MM.1S (cell line): Measurements from ENCODE around the gene GRIK4.

ENCODE experiments used
- DNase-seq: peaks from one replicate; pipeline ENCODE4 v3.0.0-alpha.2; 2015
- H2AFZ ChIP-seq: fragments of 300-600 bp; sonication (generic); 2 replicates; pipeline ENCODE4 v1.6.0; 2016; ENCODE audit warnings: antibody characterized with exemption, low read length
- H3F3A ChIP-seq: fragments of 300-600 bp; sonication (generic); 2 replicates; pipeline ENCODE4 v1.6.1; 2016; ENCODE audit warnings: mild to moderate bottlenecking, antibody characterized with exemption, low read length, moderate library complexity, mixed read lengths; ENCODE audit not compliant: insufficient read depth
- H3K27ac ChIP-seq: fragments of 300-600 bp; sonication (generic); 2 replicates; pipeline ENCODE4 v1.5.1; 2016; ENCODE audit warnings: mild to moderate bottlenecking, low read length
- H3K27me3 ChIP-seq: fragments of 300-600 bp; sonication (generic); replicated peaks from 2 replicates; pipeline ENCODE4 v1.6.0; 2016; ENCODE audit warnings: low read length; ENCODE audit not compliant: insufficient read depth
- H3K36me3 ChIP-seq: fragments of 300-600 bp; sonication (generic); replicated peaks from 2 replicates; pipeline ENCODE4 v1.6.1; 2016; ENCODE audit warnings: mild to moderate bottlenecking, low read length, mixed read lengths; ENCODE audit not compliant: insufficient read depth
- H3K4me1 ChIP-seq: fragments of 300-600 bp; sonication (generic); 2 replicates; pipeline ENCODE4 v1.6.1; 2016; ENCODE audit warnings: low read length, mixed read lengths
- H3K4me2 ChIP-seq: fragments of 300-600 bp; sonication (generic); 2 replicates; pipeline ENCODE4 v1.6.0; 2016; ENCODE audit warnings: low read depth, low read length
- H3K4me3 ChIP-seq: fragments of 300-600 bp; sonication (generic); 2 replicates; pipeline ENCODE4 v1.5.1; 2016; ENCODE audit warnings: low read length, mixed read lengths
- H3K79me2 ChIP-seq: fragments of 300-600 bp; sonication (generic); 2 replicates; pipeline ENCODE4 v1.6.1; 2016; ENCODE audit warnings: mixed run types, low read length, mixed read lengths
- H3K9ac ChIP-seq: fragments of 300-600 bp; sonication (generic); 2 replicates; pipeline ENCODE4 v1.6.1; 2016; ENCODE audit warnings: low read length, mixed read lengths
- H3K9me2 ChIP-seq: fragments of 300-600 bp; sonication (generic); replicated peaks from 2 replicates; pipeline ENCODE4 v1.6.1; 2016; ENCODE audit warnings: mild to moderate bottlenecking, low read length, mixed read lengths; ENCODE audit not compliant: insufficient read depth
- H3K9me3 ChIP-seq: fragments of 300-600 bp; sonication (generic); replicated peaks from 2 replicates; pipeline ENCODE4 v1.6.1; 2016; ENCODE audit warnings: mild to moderate bottlenecking, low read length, mixed read lengths; ENCODE audit not compliant: insufficient read depth
- H4K20me1 ChIP-seq: fragments of 300-600 bp; sonication (generic); 2 replicates; pipeline ENCODE4 v1.6.1; 2016; ENCODE audit warnings: mild to moderate bottlenecking, low read length, moderate library complexity, mixed read lengths; ENCODE audit not compliant: insufficient read depth
- EZH2 ChIP-seq: fragments of 300-600 bp; sonication (generic); optimal IDR thresholded peaks from 2 replicates; pipeline ENCODE3; 2017; ENCODE audit warnings: low read depth, mild to moderate bottlenecking, antibody characterized with exemption, low read length, mixed read lengths
- EZH2phosphoT487 ChIP-seq: fragments of 300-600 bp; sonication (generic); IDR thresholded peaks from 2 replicates; pipeline ENCODE4 v1.6.1; 2018; ENCODE audit warnings: antibody characterized with exemption, low read length
- TF ChIP-seq, protein P1 (sequence below): fragments of 300-600 bp; sonication (generic); IDR thresholded peaks from 2 replicates; pipeline ENCODE4 v1.5.1; 2016; ENCODE audit warnings: antibody characterized with exemption, low read length, mixed read lengths

GRIK4 gene

GRCh38 chr11:120749395-120749794 lies 237.8 kb downstream of the GRIK4 start:
- no peaks in the 10 kb centered on the region for H3K9me3 ChIP-seq
- no peaks in the 10 kb centered on the region for H3F3A ChIP-seq
- no peaks in the 10 kb centered on the region for H3K36me3 ChIP-seq
- no peak for DNase-seq
- H3K27ac ChIP-seq, result no peak overlapping the region
- H3K4me3 ChIP-seq, result no peak overlapping the region
- no peaks in the 10 kb centered on the region for H4K20me1 ChIP-seq
- no peaks in the 10 kb centered on the region for H3K4me1 ChIP-seq
- H3K79me2 ChIP-seq, result no peaks in the 10 kb centered on the region
- TF ChIP-seq EZH2, result no peak
- TF ChIP-seq, protein P1, sequence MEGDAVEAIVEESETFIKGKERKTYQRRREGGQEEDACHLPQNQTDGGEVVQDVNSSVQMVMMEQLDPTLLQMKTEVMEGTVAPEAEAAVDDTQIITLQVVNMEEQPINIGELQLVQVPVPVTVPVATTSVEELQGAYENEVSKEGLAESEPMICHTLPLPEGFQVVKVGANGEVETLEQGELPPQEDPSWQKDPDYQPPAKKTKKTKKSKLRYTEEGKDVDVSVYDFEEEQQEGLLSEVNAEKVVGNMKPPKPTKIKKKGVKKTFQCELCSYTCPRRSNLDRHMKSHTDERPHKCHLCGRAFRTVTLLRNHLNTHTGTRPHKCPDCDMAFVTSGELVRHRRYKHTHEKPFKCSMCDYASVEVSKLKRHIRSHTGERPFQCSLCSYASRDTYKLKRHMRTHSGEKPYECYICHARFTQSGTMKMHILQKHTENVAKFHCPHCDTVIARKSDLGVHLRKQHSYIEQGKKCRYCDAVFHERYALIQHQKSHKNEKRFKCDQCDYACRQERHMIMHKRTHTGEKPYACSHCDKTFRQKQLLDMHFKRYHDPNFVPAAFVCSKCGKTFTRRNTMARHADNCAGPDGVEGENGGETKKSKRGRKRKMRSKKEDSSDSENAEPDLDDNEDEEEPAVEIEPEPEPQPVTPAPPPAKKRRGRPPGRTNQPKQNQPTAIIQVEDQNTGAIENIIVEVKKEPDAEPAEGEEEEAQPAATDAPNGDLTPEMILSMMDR, result no peak
- TF ChIP-seq EZH2phosphoT487, result no peak
- H3K4me2 ChIP-seq, result no peak overlapping the region
- no peak overlapping the region for H3K9ac ChIP-seq
- H3K9me2 ChIP-seq, result no peaks in the 10 kb centered on the region
- no peaks in the 10 kb centered on the region for H3K27me3 ChIP-seq
- no peak overlapping the region for H2AFZ ChIP-seq

DNA sequence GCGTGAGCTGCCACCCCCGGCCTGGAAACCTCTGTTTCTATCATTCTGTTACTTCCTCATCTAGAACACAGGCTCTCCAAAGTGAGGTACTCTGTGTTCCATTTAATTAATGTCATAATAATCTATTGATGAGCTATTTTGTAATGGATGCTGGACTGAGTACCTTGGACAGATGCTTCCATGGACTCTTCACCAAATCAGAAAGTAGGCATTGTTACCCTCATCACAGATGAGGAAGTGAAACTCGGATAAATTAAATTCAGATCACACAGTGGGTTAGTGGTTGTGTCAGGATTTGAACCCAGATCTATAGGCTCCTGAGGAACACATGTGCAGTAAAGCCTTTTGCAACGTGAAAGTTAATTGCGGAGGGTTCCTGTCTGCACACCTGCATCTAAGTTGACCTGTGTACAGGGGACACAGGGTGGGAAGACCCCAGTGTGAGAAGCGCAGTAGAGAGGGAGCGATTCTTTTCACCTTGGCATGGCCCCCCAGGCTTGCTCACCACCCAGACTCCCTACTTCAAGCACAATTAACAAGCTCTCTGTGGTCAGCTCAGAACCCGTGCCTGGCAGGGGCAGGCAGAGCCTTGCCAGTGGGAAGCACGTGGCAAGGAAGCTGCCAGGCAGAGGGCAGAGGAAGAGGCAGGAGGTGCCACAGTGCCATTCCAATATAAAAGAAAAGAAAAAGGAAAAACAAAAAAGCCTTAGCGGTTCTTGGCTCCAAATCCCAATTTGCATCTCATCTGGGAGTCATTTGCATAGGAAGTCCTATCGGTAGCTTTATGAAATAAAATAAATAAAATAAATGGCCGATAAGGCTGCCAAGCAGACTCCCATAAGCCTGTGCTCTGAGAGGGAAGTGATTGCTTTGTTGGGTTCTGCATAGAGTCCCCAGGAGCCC lies 239.3 kb downstream of the GRIK4 start:
- Histone ChIP-seq H3K36me3 (no peaks in the 10 kb centered on the region), H3K27ac (no peak overlapping the region), H3K4me2 (no peak overlapping the region), H2AFZ (no peak overlapping the region), H3K9me3 (no peaks in the 10 kb centered on the region), H3K4me3 (no peak overlapping the region), H3K79me2 (no peaks in the 10 kb centered on the region), H3K4me1 (no peaks in the 10 kb centered on the region), H3K9me2 (no peaks in the 10 kb centered on the region), H3F3A (no peaks in the 10 kb centered on the region), H4K20me1 (no peaks in the 10 kb centered on the region), H3K9ac (no peak overlapping the region), H3K27me3 (no peaks in the 10 kb centered on the region)
- TF ChIP-seq, protein P1, result no peak
- TF ChIP-seq EZH2 (no peak), EZH2phosphoT487 (no peak)
- no peak for DNase-seq

GRCh38 chr11:120751550-120751949 lies 240.0 kb downstream of the GRIK4 start:
- Histone ChIP-seq H2AFZ (no peak overlapping the region), H3K4me3 (no peak overlapping the region), H3K79me2 (no peaks in the 10 kb centered on the region), H3K9ac (no peak overlapping the region), H3K9me3 (no peaks in the 10 kb centered on the region), H3K27ac (no peak overlapping the region), H3K36me3 (no peaks in the 10 kb centered on the region), H3F3A (no peaks in the 10 kb centered on the region), H3K9me2 (no peaks in the 10 kb centered on the region), H3K4me1 (no peaks in the 10 kb centered on the region), H3K27me3 (no peaks in the 10 kb centered on the region), H3K4me2 (no peak overlapping the region), H4K20me1 (no peaks in the 10 kb centered on the region)
- TF ChIP-seq, protein P1, result no peak
- no peak for TF ChIP-seq EZH2
- TF ChIP-seq EZH2phosphoT487, result no peak
- no peak for DNase-seq
